Measurements from ENCODE around the gene BMP2K. TPM values are rescaled to one million over a fixed set of nuclear protein-coding genes. Genes with fewer than 3 reads are reported as not detected.

The BMP2K gene
- total RNA-seq, 1 experiment from 2014 or later: 27.4 TPM

- Mint-ChIP-seq H3K36me3 (ENCODE audit: insufficient read depth, unreplicated experiment) (no peaks in the 10 kb centered on the region), H3K27me3 (ENCODE audit: unreplicated experiment) (no peaks in the 10 kb centered on the region), H3K4me3 (ENCODE audit: low read depth, unreplicated experiment) (no peak overlapping the region), H3K27ac (ENCODE audit: unreplicated experiment) (no peak overlapping the region), H3K9me3 (ENCODE audit: low read depth, unreplicated experiment) (no peaks in the 10 kb centered on the region), H3K4me1 (ENCODE audit: low read depth, unreplicated experiment) (no peaks in the 10 kb centered on the region)
- TF ChIP-seq CTCF (IDR thresholded peaks at IDR 0.05; ENCODE audit: unreplicated experiment): no peak
- DNase-seq: no peak
- CTCF ChIA-PET: no interaction called here
- BruUV-seq (replicated peaks): no TSS peak
- intact Hi-C loops (cut with micrococcal nuclease; ENCODE audit: unreplicated experiment): no loop called here
These were observed 152.7 kb downstream of the BMP2K start for GRCh38 chr4:78928835-78929234.

- H3K36me3 Mint-ChIP-seq (ENCODE audit: insufficient read depth, unreplicated experiment): no peaks in the 10 kb centered on the region
- peaks cover 11% of the 10 kb centered on the region for H3K4me1 Mint-ChIP-seq (ENCODE audit: low read depth, unreplicated experiment)
- CTCF ChIA-PET: no interaction called here
- DNase-seq: no peak
- H3K9me3 Mint-ChIP-seq (ENCODE audit: low read depth, unreplicated experiment): no peaks in the 10 kb centered on the region
- no TSS peak for BruUV-seq (replicated peaks)
- H3K4me3 Mint-ChIP-seq (ENCODE audit: low read depth, unreplicated experiment): no peak overlapping the region
- intact Hi-C loops (cut with micrococcal nuclease; ENCODE audit: unreplicated experiment): no loop called here
- TF ChIP-seq CTCF (IDR thresholded peaks at IDR 0.05; ENCODE audit: unreplicated experiment): no peak
- H3K27me3 Mint-ChIP-seq (ENCODE audit: unreplicated experiment): no peaks in the 10 kb centered on the region
- no peak overlapping the region for H3K27ac Mint-ChIP-seq (ENCODE audit: unreplicated experiment)
These were observed 154.0 kb downstream of the BMP2K start for GRCh38 chr4:78930016-78930629.

- intact Hi-C loops (cut with micrococcal nuclease; ENCODE audit: unreplicated experiment): no loop called here
- Mint-ChIP-seq H3K4me3 (ENCODE audit: low read depth, unreplicated experiment) (no peak overlapping the region), H3K27ac (ENCODE audit: unreplicated experiment) (no peak overlapping the region), H3K27me3 (ENCODE audit: unreplicated experiment) (no peaks in the 10 kb centered on the region), H3K9me3 (ENCODE audit: low read depth, unreplicated experiment) (no peaks in the 10 kb centered on the region), H3K4me1 (ENCODE audit: low read depth, unreplicated experiment) (peaks cover 16% of the 10 kb centered on the region), H3K36me3 (ENCODE audit: insufficient read depth, unreplicated experiment) (peaks cover 13% of the 10 kb centered on the region)
- no peak for TF ChIP-seq CTCF (IDR thresholded peaks at IDR 0.05; ENCODE audit: unreplicated experiment)
- DNase-seq: no peak
- no TSS peak for BruUV-seq (replicated peaks)
- CTCF ChIA-PET: no interaction called here
These were observed 160.8 kb downstream of the BMP2K start for GRCh38 chr4:78936989-78937388.

GRCh38 chr4:78937837-78938236 is 161.7 kb downstream of the BMP2K start:
- intact Hi-C loops (cut with micrococcal nuclease; ENCODE audit: unreplicated experiment): no loop called here
- no peak for DNase-seq
- BruUV-seq (replicated peaks): no TSS peak
- Mint-ChIP-seq H3K4me1 (ENCODE audit: low read depth, unreplicated experiment) (peaks cover 16% of the 10 kb centered on the region), H3K27ac (ENCODE audit: unreplicated experiment) (no peak overlapping the region), H3K27me3 (ENCODE audit: unreplicated experiment) (no peaks in the 10 kb centered on the region), H3K9me3 (ENCODE audit: low read depth, unreplicated experiment) (no peaks in the 10 kb centered on the region), H3K4me3 (ENCODE audit: low read depth, unreplicated experiment) (no peak overlapping the region), H3K36me3 (ENCODE audit: insufficient read depth, unreplicated experiment) (peaks cover 13% of the 10 kb centered on the region)
- CTCF ChIA-PET: no interaction called here
- no peak for TF ChIP-seq CTCF (IDR thresholded peaks at IDR 0.05; ENCODE audit: unreplicated experiment)
